Panc1 (cell line): ENCODE results near the gene MYLK. TPM values are rescaled to one million over a fixed set of nuclear protein-coding genes. Genes with fewer than 3 reads are reported as not detected.

Experiments
- ATAC-seq: fragments of 200-7000 bp; cut with Tn5 transposase; 2 replicates; pipeline ENCODE4 v1.9.1; 2020; ENCODE audit warnings: mild to moderate bottlenecking, moderate library complexity
- BruUV-seq: library from RNA; stranded (reverse); fragments of 400-500 nt; replicated peaks from 2 replicates; lab custom pipeline; 2021; lab: Mats Ljungman, UMichigan
- CTCF ChIA-PET: fragments of 300-600 bp; sonication (Branson Sonifier 250); formaldehyde crosslinking; loops from one replicate; lab custom pipeline; 2022; ENCODE audit warnings: antibody characterized with exemption; lab: Charles Lee
- POLR2A ChIA-PET: fragments of 300-600 bp; sonication (Branson Sonifier 250); formaldehyde crosslinking; loops from one replicate; lab custom pipeline; 2022; ENCODE audit warnings: antibody characterized with exemption; lab: Charles Lee
- DNase-seq: peaks from one replicate; pipeline ENCODE4 v3.0.0-alpha.2; 2010; ENCODE audit warnings: low read depth, low spot score
- H3K27ac ChIP-seq: 2 replicates; pipeline ENCODE4 v1.5.1; 2011; ENCODE audit warnings: mild to moderate bottlenecking, low read length, inconsistent platforms
- H3K27me3 ChIP-seq: fragments of 200-500 bp; sonication (Bioruptor generic); 2 replicates; pipeline ENCODE4 v1.6.0; 2014; ENCODE audit warnings: low read length, inconsistent platforms; ENCODE audit not compliant: control insufficient read depth, insufficient read depth
- H3K36me3 ChIP-seq: fragments of 200-500 bp; sonication (Bioruptor generic); 2 replicates; pipeline ENCODE4 v1.5.1; 2014; ENCODE audit warnings: inconsistent platforms, mild to moderate bottlenecking, low read length, moderate library complexity; ENCODE audit not compliant: control insufficient read depth, insufficient read depth
- H3K4me1 ChIP-seq: 2 replicates; pipeline ENCODE4 v1.5.1; 2011; ENCODE audit warnings: inconsistent platforms, mild to moderate bottlenecking, low read length, moderate library complexity; ENCODE audit not compliant: control insufficient read depth, insufficient read depth
- H3K4me3 ChIP-seq, 2 experiments: 2 replicates each; pipeline ENCODE4 v1.5.1; 2011 to 2012; ENCODE audit warnings: low read depth in 2 of 2, low read length in 2 of 2, mild to moderate bottlenecking in 2 of 2, inconsistent platforms in 1 of 2, moderate library complexity in 1 of 2
- H3K9me3 ChIP-seq: fragments of 200-500 bp; sonication (Bioruptor generic); 2 replicates; pipeline ENCODE4 v1.5.1; 2014; ENCODE audit warnings: low read depth, mild to moderate bottlenecking, inconsistent platforms, low read length, moderate library complexity; ENCODE audit not compliant: control insufficient read depth, insufficient read depth
- POLR2AphosphoS5 ChIP-seq: IDR thresholded peaks from 2 replicates; pipeline ENCODE4 v1.6.1; 2012; ENCODE audit warnings: mild to moderate bottlenecking, low read depth, low read length, moderate library complexity
- SIN3A ChIP-seq: IDR thresholded peaks from 2 replicates; pipeline ENCODE4 v1.6.1; 2012; ENCODE audit warnings: low read depth, mild to moderate bottlenecking, low read length, moderate library complexity, borderline replicate concordance; ENCODE audit not compliant: insufficient read depth
- TCF7L2 ChIP-seq: IDR thresholded peaks from 2 replicates; pipeline ENCODE4 v1.6.1; 2011; ENCODE audit warnings: mild to moderate bottlenecking, low read depth, low read length, inconsistent platforms
- in situ Hi-C: cut with HindIII; loops from 2 replicates; pipeline ENCODE4 v1.10.0; 2016; ENCODE audit warnings: low sequenced_read_pairs, low pct_unique_long_range_greater_than_20kb
- intact Hi-C: fragments of 100-400 bp; cut with micrococcal nuclease; formaldehyde crosslinking; loops from one replicate; pipeline ENCODE4 v1.10.0; 2022; ENCODE audit not compliant: unreplicated experiment
- total RNA-seq: library from RNA; stranded (reverse); gene quantifications from one replicate; pipeline ENCODE4 v1.2.1, GENCODE V29; 2021; ENCODE audit not compliant: unreplicated experiment
- TF ChIP-seq, protein P1 (sequence below): fragments of 450-650 bp; IDR thresholded peaks from 2 replicates; pipeline ENCODE4 v1.5.1; 2017; ENCODE audit warnings: mild to moderate bottlenecking
- TF ChIP-seq, protein P2 (sequence below), 2 experiments: IDR thresholded peaks; 2 replicates each; pipeline ENCODE4 v1.6.1; 2011 to 2012; ENCODE audit warnings: low read depth in 2 of 2, control low read depth in 1 of 2, low read length in 1 of 2, mild to moderate bottlenecking in 1 of 2, moderate library complexity in 1 of 2; ENCODE audit not compliant: insufficient read depth in 1 of 2

The MYLK gene
- total RNA-seq, 1 experiment from 2014 or later = 29.7 TPM

DNA sequence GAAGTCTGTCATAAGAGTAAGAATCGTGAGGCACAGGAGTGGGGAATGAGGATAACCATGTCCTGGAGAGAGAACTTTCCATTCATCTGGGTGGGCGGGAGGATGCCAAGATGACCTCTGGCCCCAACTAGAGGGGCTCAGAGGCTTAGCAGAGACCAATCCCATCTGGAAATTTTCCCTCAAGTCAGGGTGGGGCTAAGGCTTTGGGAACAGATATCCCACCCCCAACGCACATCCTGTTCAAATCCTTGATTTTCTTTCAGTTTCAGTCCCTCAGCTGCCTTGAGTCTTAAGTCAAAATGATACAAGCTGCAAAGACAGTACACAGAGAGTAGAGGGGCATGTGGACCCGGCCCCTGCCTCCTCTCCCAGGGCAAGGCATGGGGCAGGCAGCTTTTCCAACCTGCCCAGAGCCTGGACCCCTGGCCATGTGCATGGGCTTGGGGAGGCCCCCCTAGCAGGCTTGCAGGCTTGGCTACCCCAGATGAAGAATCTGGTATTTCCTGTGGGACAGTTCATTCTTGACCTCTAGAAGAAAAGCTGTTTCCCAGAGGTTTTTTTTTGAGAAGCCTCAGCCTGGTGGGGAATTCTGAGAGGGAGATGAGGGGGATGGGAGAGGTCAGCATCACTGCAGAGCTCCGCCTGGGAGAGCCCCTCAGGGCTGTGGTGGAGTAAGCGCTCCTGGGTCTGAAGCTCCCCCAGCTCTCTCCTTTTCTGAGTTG, 189.6 kb downstream of the MYLK start:
- Histone ChIP-seq H3K27ac (no peak overlapping the region), H3K36me3 (no peaks in the 10 kb centered on the region), H3K9me3 (no peaks in the 10 kb centered on the region), H3K27me3 (no peaks in the 10 kb centered on the region), H3K4me1 (no peaks in the 10 kb centered on the region), H3K4me3 (no peak overlapping the region)
- POLR2A ChIA-PET = no interaction called here
- no peak for ATAC-seq
- CTCF ChIA-PET = no interaction called here
- DNase-seq = no peak
- TF ChIP-seq POLR2AphosphoS5 (no peak), TCF7L2 (no peak), SIN3A (no peak)
- TF ChIP-seq, protein P1, sequence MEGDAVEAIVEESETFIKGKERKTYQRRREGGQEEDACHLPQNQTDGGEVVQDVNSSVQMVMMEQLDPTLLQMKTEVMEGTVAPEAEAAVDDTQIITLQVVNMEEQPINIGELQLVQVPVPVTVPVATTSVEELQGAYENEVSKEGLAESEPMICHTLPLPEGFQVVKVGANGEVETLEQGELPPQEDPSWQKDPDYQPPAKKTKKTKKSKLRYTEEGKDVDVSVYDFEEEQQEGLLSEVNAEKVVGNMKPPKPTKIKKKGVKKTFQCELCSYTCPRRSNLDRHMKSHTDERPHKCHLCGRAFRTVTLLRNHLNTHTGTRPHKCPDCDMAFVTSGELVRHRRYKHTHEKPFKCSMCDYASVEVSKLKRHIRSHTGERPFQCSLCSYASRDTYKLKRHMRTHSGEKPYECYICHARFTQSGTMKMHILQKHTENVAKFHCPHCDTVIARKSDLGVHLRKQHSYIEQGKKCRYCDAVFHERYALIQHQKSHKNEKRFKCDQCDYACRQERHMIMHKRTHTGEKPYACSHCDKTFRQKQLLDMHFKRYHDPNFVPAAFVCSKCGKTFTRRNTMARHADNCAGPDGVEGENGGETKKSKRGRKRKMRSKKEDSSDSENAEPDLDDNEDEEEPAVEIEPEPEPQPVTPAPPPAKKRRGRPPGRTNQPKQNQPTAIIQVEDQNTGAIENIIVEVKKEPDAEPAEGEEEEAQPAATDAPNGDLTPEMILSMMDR = no peak
- TF ChIP-seq, protein P2, sequence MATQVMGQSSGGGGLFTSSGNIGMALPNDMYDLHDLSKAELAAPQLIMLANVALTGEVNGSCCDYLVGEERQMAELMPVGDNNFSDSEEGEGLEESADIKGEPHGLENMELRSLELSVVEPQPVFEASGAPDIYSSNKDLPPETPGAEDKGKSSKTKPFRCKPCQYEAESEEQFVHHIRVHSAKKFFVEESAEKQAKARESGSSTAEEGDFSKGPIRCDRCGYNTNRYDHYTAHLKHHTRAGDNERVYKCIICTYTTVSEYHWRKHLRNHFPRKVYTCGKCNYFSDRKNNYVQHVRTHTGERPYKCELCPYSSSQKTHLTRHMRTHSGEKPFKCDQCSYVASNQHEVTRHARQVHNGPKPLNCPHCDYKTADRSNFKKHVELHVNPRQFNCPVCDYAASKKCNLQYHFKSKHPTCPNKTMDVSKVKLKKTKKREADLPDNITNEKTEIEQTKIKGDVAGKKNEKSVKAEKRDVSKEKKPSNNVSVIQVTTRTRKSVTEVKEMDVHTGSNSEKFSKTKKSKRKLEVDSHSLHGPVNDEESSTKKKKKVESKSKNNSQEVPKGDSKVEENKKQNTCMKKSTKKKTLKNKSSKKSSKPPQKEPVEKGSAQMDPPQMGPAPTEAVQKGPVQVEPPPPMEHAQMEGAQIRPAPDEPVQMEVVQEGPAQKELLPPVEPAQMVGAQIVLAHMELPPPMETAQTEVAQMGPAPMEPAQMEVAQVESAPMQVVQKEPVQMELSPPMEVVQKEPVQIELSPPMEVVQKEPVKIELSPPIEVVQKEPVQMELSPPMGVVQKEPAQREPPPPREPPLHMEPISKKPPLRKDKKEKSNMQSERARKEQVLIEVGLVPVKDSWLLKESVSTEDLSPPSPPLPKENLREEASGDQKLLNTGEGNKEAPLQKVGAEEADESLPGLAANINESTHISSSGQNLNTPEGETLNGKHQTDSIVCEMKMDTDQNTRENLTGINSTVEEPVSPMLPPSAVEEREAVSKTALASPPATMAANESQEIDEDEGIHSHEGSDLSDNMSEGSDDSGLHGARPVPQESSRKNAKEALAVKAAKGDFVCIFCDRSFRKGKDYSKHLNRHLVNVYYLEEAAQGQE (IDR thresholded peaks at IDR 0.05; ENCODE audit: insufficient read depth in 1 of 2, low read depth in 2 of 2, low read length in 1 of 2) = no peak
- in situ Hi-C loops = no loop called here
- intact Hi-C loops = no loop called here
- no TSS peak for BruUV-seq

DNA sequence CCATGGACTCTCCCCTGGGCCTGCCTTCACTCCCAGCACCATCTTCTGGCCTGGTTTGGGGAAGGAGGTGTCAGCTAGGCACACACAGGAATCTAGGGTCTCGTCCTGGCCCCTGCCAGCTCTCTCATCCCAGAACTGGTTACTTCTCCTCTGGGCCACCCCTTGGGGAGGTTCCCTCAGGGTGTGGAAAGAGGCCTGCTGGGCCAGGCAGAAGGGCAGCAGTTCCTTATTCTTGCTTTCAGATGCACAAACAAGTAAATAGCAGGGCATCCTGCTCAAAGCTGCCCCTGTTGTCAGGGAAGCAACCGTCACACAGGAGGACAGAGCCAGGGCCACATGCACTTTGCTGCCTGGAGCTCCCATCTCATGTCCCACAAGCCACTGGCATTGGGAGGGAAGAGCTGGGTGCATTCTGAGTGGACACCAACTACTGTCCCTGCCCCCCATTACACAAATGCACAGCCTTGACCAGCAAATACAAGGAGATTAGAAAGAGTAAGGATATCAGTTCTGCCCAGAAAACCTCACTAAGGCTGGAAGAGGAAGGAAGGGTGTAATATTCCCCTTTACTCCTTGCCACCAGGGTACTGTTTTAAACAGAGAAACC, 190.4 kb downstream of the MYLK start:
- POLR2A ChIA-PET = no interaction called here
- CTCF ChIA-PET = no interaction called here
- H3K27me3 ChIP-seq = no peaks in the 10 kb centered on the region
- H3K27ac ChIP-seq = no peak overlapping the region
- TF ChIP-seq POLR2AphosphoS5 = no peak
- TF ChIP-seq, protein P1 = no peak
- TF ChIP-seq, protein P2 (IDR thresholded peaks at IDR 0.05; ENCODE audit: insufficient read depth in 1 of 2, low read depth in 2 of 2, low read length in 1 of 2) = no peak
- no peak for TF ChIP-seq SIN3A
- TF ChIP-seq TCF7L2 = no peak
- no peak overlapping the region for H3K4me3 ChIP-seq
- H3K4me1 ChIP-seq = no peaks in the 10 kb centered on the region
- in situ Hi-C loops = no loop called here
- BruUV-seq = no TSS peak
- no peaks in the 10 kb centered on the region for H3K36me3 ChIP-seq
- ATAC-seq (no peak), DNase-seq (no peak)
- intact Hi-C loops = no loop called here
- H3K9me3 ChIP-seq = no peaks in the 10 kb centered on the region
